NCI-H146 (cell line): ENCODE results near the gene RRP15.

Experiments used
- DNase-seq: peaks from one replicate; lab custom pipeline; 2025; lab: John Stamatoyannopoulos, UW

The RRP15 gene

GRCh38 chr1:218341325-218341724 is 56.2 kb downstream of the RRP15 start:
- DNase-seq = no peak

GRCh38 chr1:218342091-218342490 is 57.0 kb downstream of the RRP15 start:
- DNase-seq = no peak

GRCh38 chr1:218344814-218345672 is 60.0 kb downstream of the RRP15 start, which contains the start of gene TGFB2:
Gene TGFB2, plus strand, starts transcription at chr1:218345336. Its CDS starts 1,366 bp downstream, at chr1:218346702.
- DNase-seq = peak; percentile 61

- DNase-seq = peak; percentile 77
These were observed 60.7 kb downstream of the RRP15 start for GRCh38 chr1:218345673-218346390.

- peak; percentile 54 for DNase-seq
These were observed 61.5 kb downstream of the RRP15 start for GRCh38 chr1:218346391-218347204.

- DNase-seq = no peak
These were observed 62.2 kb downstream of the RRP15 start for GRCh38 chr1:218347336-218347722.

- DNase-seq = no peak
These were observed 62.9 kb downstream of the RRP15 start for GRCh38 chr1:218347723-218348627.

- DNase-seq = no peak
These were observed 63.6 kb downstream of the RRP15 start for GRCh38 chr1:218348628-218349071.

- no peak for DNase-seq
These were observed 64.4 kb downstream of the RRP15 start for GRCh38 chr1:218349348-218350034.

GRCh38 chr1:218350035-218350525 is 65.0 kb downstream of the RRP15 start:
- DNase-seq = no peak

GRCh38 chr1:218350801-218351266 is 65.7 kb downstream of the RRP15 start:
- DNase-seq = no peak

GRCh38 chr1:218351391-218352074 is 66.4 kb downstream of the RRP15 start:
- DNase-seq = no peak

- no peak for DNase-seq
These were observed 67.0 kb downstream of the RRP15 start for GRCh38 chr1:218352075-218352438.

GRCh38 chr1:218353656-218354055 is 68.6 kb downstream of the RRP15 start:
- no peak for DNase-seq

GRCh38 chr1:218355278-218355677 is 70.2 kb downstream of the RRP15 start:
- no peak for DNase-seq

- DNase-seq = no peak
These were observed 72.3 kb downstream of the RRP15 start for GRCh38 chr1:218357211-218357892.

GRCh38 chr1:218357893-218358232 is 72.8 kb downstream of the RRP15 start:
- no peak for DNase-seq

- DNase-seq = peak; percentile 46
These were observed 76.4 kb downstream of the RRP15 start for GRCh38 chr1:218361298-218362065.
